ENCODE results near the gene MYD88. TPM values are rescaled to one million over a fixed set of nuclear protein-coding genes. Genes with fewer than 3 reads are reported as not detected.

MYD88 gene
- total RNA-seq, 2 experiments from 2014 or later: 16.3 to 29.4 TPM

- H4K20me1 ChIP-seq (ENCODE audit: insufficient read depth, low read length): no peaks in the 10 kb centered on the region
Observed at GRCh38 chr3:38143511-38143910, 5.0 kb downstream of the MYD88 start.

GRCh38 chr3:38146504-38146903 is 8.0 kb downstream of the MYD88 start:
- no peak for DNase-seq (ENCODE audit: low spot score)
- ChIA-PET POLR2A (no interaction called here), CTCF (ENCODE audit: unreplicated experiment) (no interaction called here)
- no peak overlapping the region for H3K27ac ChIP-seq (ENCODE audit: low read depth, low read length, poor library complexity, severe bottlenecking)
- no peaks in the 10 kb centered on the region for H3K9me2 ChIP-seq (ENCODE audit: insufficient read depth, low read length)
- intact Hi-C loops (cut with micrococcal nuclease; ENCODE audit: unreplicated experiment): no loop called here
- H3K79me2 ChIP-seq (ENCODE audit: insufficient read depth, low read depth, low read length): no peaks in the 10 kb centered on the region
- no peak overlapping the region for H3K4me3 ChIP-seq (ENCODE audit: low read depth, low read length, poor library complexity, severe bottlenecking)
- TF ChIP-seq, protein P1, sequence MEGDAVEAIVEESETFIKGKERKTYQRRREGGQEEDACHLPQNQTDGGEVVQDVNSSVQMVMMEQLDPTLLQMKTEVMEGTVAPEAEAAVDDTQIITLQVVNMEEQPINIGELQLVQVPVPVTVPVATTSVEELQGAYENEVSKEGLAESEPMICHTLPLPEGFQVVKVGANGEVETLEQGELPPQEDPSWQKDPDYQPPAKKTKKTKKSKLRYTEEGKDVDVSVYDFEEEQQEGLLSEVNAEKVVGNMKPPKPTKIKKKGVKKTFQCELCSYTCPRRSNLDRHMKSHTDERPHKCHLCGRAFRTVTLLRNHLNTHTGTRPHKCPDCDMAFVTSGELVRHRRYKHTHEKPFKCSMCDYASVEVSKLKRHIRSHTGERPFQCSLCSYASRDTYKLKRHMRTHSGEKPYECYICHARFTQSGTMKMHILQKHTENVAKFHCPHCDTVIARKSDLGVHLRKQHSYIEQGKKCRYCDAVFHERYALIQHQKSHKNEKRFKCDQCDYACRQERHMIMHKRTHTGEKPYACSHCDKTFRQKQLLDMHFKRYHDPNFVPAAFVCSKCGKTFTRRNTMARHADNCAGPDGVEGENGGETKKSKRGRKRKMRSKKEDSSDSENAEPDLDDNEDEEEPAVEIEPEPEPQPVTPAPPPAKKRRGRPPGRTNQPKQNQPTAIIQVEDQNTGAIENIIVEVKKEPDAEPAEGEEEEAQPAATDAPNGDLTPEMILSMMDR (conservative IDR thresholded peaks at IDR 0.05; ENCODE audit: low read length): no peak
- TF ChIP-seq EZH2phosphoT487 (IDR thresholded peaks at IDR 0.05; ENCODE audit: borderline replicate concordance, low read depth, low read length): no peak
- no peak overlapping the region for H3K4me2 ChIP-seq (ENCODE audit: low read length)
- H3K9me3 ChIP-seq (ENCODE audit: low read length): peaks cover 18% of the 10 kb centered on the region
- no peaks in the 10 kb centered on the region for H4K20me1 ChIP-seq (ENCODE audit: insufficient read depth, low read length)
- no peak overlapping the region for H2AFZ ChIP-seq (ENCODE audit: low read length)
- no peaks in the 10 kb centered on the region for H3K4me1 ChIP-seq (ENCODE audit: insufficient read depth, low read length, poor library complexity, severe bottlenecking)
- H3K36me3 ChIP-seq (ENCODE audit: insufficient read depth, low read length): peaks cover 11% of the 10 kb centered on the region
- no TSS peak for BruUV-seq (replicated peaks)

More at GRCh38 chr3:38143511-38143910, 5.0 kb downstream of the MYD88 start:
- no peak for DNase-seq (ENCODE audit: low spot score)
- Histone ChIP-seq H3K9me3 (ENCODE audit: low read length) (peaks cover 18% of the 10 kb centered on the region), H3K36me3 (ENCODE audit: insufficient read depth, low read length) (peaks cover 20% of the 10 kb centered on the region), H3K4me2 (ENCODE audit: low read length) (no peak overlapping the region), H3K9me2 (ENCODE audit: insufficient read depth, low read length) (no peaks in the 10 kb centered on the region), H3K79me2 (ENCODE audit: insufficient read depth, low read depth, low read length) (peaks cover 4% of the 10 kb centered on the region; the same call in 1 of the 2 replicates), H3K4me1 (ENCODE audit: insufficient read depth, low read length, poor library complexity, severe bottlenecking) (peaks cover 7% of the 10 kb centered on the region), H3K4me3 (ENCODE audit: low read depth, low read length, poor library complexity, severe bottlenecking) (no peak overlapping the region), H3K27ac (ENCODE audit: low read depth, low read length, poor library complexity, severe bottlenecking) (no peak overlapping the region), H2AFZ (ENCODE audit: low read length) (no peak overlapping the region)
- ChIA-PET CTCF (ENCODE audit: unreplicated experiment) (no interaction called here), POLR2A (no interaction called here)
- intact Hi-C loops (cut with micrococcal nuclease; ENCODE audit: unreplicated experiment): no loop called here
- TF ChIP-seq EZH2phosphoT487 (IDR thresholded peaks at IDR 0.05; ENCODE audit: borderline replicate concordance, low read depth, low read length): no peak
- TF ChIP-seq, protein P1 (conservative IDR thresholded peaks at IDR 0.05; ENCODE audit: low read length): no peak
- no TSS peak for BruUV-seq (replicated peaks)

- POLR2A ChIA-PET: interaction anchor here (2.7 kb wide), 1 partner anchor 11 kb away, joined by 10 read pairs; no protein-coding TSS in a partner anchor
- H3K9me3 ChIP-seq (ENCODE audit: low read length): peaks cover 18% of the 10 kb centered on the region
- TF ChIP-seq, protein P1 (conservative IDR thresholded peaks at IDR 0.05; ENCODE audit: low read length): no peak
- no peaks in the 10 kb centered on the region for H3K9me2 ChIP-seq (ENCODE audit: insufficient read depth, low read length)
- CTCF ChIA-PET (ENCODE audit: unreplicated experiment): no interaction called here
- H4K20me1 ChIP-seq (ENCODE audit: insufficient read depth, low read length): no peaks in the 10 kb centered on the region
- H3K4me3 ChIP-seq (ENCODE audit: low read depth, low read length, poor library complexity, severe bottlenecking): no peak overlapping the region
- no peaks in the 10 kb centered on the region for H3K4me1 ChIP-seq (ENCODE audit: insufficient read depth, low read length, poor library complexity, severe bottlenecking)
- intact Hi-C loops (cut with micrococcal nuclease; ENCODE audit: unreplicated experiment): no loop called here
- peaks cover 2% of the 10 kb centered on the region; the same call in 1 of the 2 replicates for H3K36me3 ChIP-seq (ENCODE audit: insufficient read depth, low read length)
- no peak overlapping the region for H2AFZ ChIP-seq (ENCODE audit: low read length)
- no peak for DNase-seq (ENCODE audit: low spot score)
- no TSS peak for BruUV-seq (replicated peaks)
- no peaks in the 10 kb centered on the region for H3K79me2 ChIP-seq (ENCODE audit: insufficient read depth, low read depth, low read length)
- H3K27ac ChIP-seq (ENCODE audit: low read depth, low read length, poor library complexity, severe bottlenecking): no peak overlapping the region
- H3K4me2 ChIP-seq (ENCODE audit: low read length): no peak overlapping the region
Observed at GRCh38 chr3:38147421-38147820, 9.0 kb downstream of the MYD88 start.
